Kidney (tissue), 14 donors: ENCODE data around the gene FBXW5. TPM values are rescaled to one million over a fixed set of nuclear protein-coding genes. Genes with fewer than 3 reads are reported as not detected.

Source experiments
- DNase-seq, 5 donors: peaks; one replicate each; pipeline ENCODE4 v3.0.0-alpha.2; 2013 to 2020
- FAIRE-seq: peaks from 2 replicates; lab custom pipeline; 2012; peaks lifted over from hg19 to GRCh38; lab: Jason Lieb, UNC
- H3K27ac ChIP-seq, 2 donors: one replicate each; pipeline ENCODE4 v1.7.0; 2013; ENCODE audit warnings: low read depth in 2 of 2, low read length in 2 of 2, inconsistent platforms in 1 of 2
- H3K27me3 ChIP-seq: one replicate; pipeline ENCODE4 v1.7.1; 2013; ENCODE audit warnings: low read length, inconsistent platforms; ENCODE audit not compliant: control insufficient read depth, insufficient read depth
- H3K36me3 ChIP-seq, 3 donors: one replicate each; pipeline versions ENCODE4 v1.7.0 to v1.7.1; 2013; ENCODE audit warnings: low read length in 3 of 3, control low read depth in 1 of 3, inconsistent platforms in 1 of 3; ENCODE audit not compliant: insufficient read depth in 3 of 3, control insufficient read depth in 2 of 3
- H3K4me1 ChIP-seq, 3 donors: one replicate each; pipeline versions ENCODE4 v1.7.0 to v1.7.1; 2013; ENCODE audit warnings: low read length in 3 of 3, inconsistent platforms in 1 of 3, low read depth in 1 of 3; ENCODE audit not compliant: control insufficient read depth in 2 of 3, insufficient read depth in 2 of 3
- H3K4me3 ChIP-seq, 3 donors: one replicate each; pipeline versions ENCODE4 v1.7.0 to v1.8.1; 2013; ENCODE audit warnings: low read length in 3 of 3, control low read depth in 1 of 3, inconsistent platforms in 1 of 3
- H3K9ac ChIP-seq, 3 donors: one replicate each; pipeline versions ENCODE4 v1.7.0 to v1.7.1; 2013; ENCODE audit warnings: low read length in 3 of 3, control low read depth in 1 of 3, inconsistent platforms in 1 of 3
- H3K9me3 ChIP-seq, 3 donors: one replicate each; pipeline versions ENCODE4 v1.7.0 to v1.7.1; 2013; ENCODE audit warnings: low read length in 3 of 3, control low read depth in 1 of 3, inconsistent platforms in 1 of 3; ENCODE audit not compliant: control insufficient read depth in 2 of 3, insufficient read depth in 1 of 3
- intact Hi-C: fragments of 100-400 bp; cut with DNase I; formaldehyde crosslinking; loops from one replicate; pipeline ENCODE4 v1.11.1; 2022
- polyA plus RNA-seq: library from polyadenylated mRNA; stranded (reverse); fragments of 350-450 nt; fragmentation: Illumina TruSeq; extraction: RNeasy Lipid Tissue Mini Kit (QIAGEN cat#74804); gene quantifications from one replicate; pipeline ENCODE4 v1.2.3, GENCODE V29; 2014; ENCODE audit warnings: low read depth, low replicate concordance; ENCODE audit not compliant: insufficient read depth
- total RNA-seq: library from RNA; stranded (reverse); fragmentation: NEBNext Ultra II Directional; extraction: Animal tissue kit (Norgen Biotek cat#: 25700); gene quantifications from one replicate; pipeline ENCODE4 v1.2.1, GENCODE V29; 2021
- TF ChIP-seq, protein P1 (sequence below): IDR thresholded peaks from 3 replicates; pipeline ENCODE4 v1.5.1; 2012; ENCODE audit warnings: mild to moderate bottlenecking, moderate library complexity, borderline replicate concordance; ENCODE audit not compliant: insufficient read depth; ENCODE audit errors: extremely low read depth
- donor health status: control.
- donor health status: control.
- donor health status: control.
- donor health status: control.
- donor health status: control.
- donor health status: DM: yes; HTN: yes; CAD: no.
- donor health status: Normal renal cell carcinoma (clear cell type).

Gene FBXW5
- total and polyA plus RNA-seq, 2 donors from 2014 or later = 92.5 to 97.2 TPM

DNA sequence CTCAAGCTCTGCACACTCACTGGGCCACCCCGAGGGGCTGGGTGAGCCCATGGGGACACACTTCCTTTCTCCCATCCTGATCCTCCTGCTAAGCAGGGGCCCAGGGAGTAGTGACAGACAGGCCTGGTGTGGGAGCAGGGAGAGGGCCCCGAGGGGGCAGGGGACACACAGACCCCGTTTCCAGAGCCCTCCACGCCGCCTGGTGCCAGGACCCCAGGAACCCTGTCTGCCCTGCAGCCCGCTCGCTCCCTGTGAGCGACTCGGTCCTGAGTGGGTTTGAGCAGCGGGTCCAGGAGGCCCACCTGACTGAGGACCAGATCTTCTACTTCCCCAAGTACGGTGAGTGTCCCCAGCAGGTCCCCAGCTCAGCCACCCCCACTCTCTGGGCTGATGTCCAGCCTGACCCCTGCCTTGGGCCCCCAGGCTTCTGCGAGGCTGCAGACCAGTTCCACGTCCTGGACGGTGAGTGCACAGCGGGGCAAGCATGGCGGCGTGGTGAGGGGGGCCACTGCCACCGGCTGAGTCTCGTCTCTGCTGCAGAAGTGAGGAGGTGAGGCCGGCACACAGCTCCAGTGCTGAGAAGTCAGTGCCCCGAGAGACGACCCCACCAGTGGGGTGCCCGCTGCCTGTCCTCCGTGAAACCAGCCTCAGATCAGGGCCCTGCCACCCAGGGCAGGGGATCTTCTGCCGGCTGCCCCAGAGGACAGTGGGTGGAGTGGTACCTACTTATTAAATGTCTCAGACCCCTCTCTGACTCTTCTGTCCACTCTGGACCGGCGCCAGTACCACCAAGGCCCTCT, 1.9 kb upstream of the FBXW5 start:
- Histone ChIP-seq H3K4me3 (no peak overlapping the region), H3K9me3 (no peaks in the 10 kb centered on the region), H3K27me3 (no peaks in the 10 kb centered on the region), H3K27ac (no peak overlapping the region), H3K36me3 (peaks cover 0 to 8% (median 3%) of the 10 kb centered on the region in 3 donors), H3K4me1 (peaks cover 0 to 23% (median 9%) of the 10 kb centered on the region in 3 donors), H3K9ac (no peak overlapping the region)
- peak in 2 of 5 donors; percentile 62 to 82 for DNase-seq
- TF ChIP-seq, protein P1, sequence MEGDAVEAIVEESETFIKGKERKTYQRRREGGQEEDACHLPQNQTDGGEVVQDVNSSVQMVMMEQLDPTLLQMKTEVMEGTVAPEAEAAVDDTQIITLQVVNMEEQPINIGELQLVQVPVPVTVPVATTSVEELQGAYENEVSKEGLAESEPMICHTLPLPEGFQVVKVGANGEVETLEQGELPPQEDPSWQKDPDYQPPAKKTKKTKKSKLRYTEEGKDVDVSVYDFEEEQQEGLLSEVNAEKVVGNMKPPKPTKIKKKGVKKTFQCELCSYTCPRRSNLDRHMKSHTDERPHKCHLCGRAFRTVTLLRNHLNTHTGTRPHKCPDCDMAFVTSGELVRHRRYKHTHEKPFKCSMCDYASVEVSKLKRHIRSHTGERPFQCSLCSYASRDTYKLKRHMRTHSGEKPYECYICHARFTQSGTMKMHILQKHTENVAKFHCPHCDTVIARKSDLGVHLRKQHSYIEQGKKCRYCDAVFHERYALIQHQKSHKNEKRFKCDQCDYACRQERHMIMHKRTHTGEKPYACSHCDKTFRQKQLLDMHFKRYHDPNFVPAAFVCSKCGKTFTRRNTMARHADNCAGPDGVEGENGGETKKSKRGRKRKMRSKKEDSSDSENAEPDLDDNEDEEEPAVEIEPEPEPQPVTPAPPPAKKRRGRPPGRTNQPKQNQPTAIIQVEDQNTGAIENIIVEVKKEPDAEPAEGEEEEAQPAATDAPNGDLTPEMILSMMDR = no peak
- no peak for FAIRE-seq
- intact Hi-C loops = loop anchor here (10.0 kb wide), 2 partner anchors 102 to 152 kb away; partner anchors contain the start of genes AJM1, CCDC183, PHPT1 and TMEM141

DNA sequence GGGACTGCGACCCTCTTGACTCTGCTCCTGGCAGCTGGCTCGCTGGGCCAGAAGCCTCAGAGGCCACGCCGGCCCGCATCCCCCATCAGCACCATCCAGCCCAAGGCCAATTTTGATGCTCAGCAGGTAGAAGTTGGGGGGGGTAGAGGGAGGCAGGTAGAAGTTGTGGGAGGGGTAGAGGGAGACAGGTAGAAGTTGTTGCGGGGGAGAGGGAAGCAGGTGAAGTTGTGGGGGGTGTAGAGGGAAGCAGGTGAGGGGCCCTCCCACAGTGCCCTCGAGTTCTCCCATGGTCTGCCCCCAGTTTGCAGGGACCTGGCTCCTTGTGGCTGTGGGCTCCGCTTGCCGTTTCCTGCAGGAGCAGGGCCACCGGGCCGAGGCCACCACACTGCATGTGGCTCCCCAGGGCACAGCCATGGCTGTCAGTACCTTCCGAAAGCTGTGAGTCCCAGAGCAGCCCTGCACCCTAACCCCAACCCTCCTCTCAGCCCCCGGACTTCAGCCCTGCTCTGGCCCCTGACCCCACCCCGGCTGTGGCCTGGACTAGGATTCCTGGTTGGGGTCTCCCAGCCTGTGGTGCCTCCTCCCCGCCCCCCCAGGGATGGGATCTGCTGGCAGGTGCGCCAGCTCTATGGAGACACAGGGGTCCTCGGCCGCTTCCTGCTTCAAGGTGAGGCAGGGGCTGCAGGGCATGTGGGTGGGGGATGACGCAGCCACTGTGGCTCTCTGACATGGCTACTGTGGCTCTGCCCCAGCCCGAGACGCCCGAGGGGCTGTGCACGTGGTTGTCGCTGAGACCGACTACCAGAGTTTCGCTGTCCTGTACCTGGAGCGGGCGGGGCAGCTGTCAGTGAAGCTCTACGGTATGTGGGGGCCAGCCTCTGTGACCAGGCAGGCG, 1.0 kb upstream of the FBXW5 start:
- Histone ChIP-seq H3K9ac (no peak overlapping the region), H3K27ac (no peak overlapping the region), H3K4me1 (peaks cover 0 to 22% (median 9%) of the 10 kb centered on the region in 3 donors), H3K9me3 (no peaks in the 10 kb centered on the region), H3K27me3 (no peaks in the 10 kb centered on the region), H3K4me3 (no peak overlapping the region), H3K36me3 (peaks cover 0 to 16% (median 4%) of the 10 kb centered on the region in 3 donors)
- FAIRE-seq = no peak
- TF ChIP-seq, protein P1 = no peak
- DNase-seq = peak in 2 of 5 donors; percentile 80 to 85
- intact Hi-C loops = loop anchor here (10.0 kb wide), 2 partner anchors 101 to 151 kb away; partner anchors contain the start of genes AJM1, CCDC183, PHPT1 and TMEM141

DNA sequence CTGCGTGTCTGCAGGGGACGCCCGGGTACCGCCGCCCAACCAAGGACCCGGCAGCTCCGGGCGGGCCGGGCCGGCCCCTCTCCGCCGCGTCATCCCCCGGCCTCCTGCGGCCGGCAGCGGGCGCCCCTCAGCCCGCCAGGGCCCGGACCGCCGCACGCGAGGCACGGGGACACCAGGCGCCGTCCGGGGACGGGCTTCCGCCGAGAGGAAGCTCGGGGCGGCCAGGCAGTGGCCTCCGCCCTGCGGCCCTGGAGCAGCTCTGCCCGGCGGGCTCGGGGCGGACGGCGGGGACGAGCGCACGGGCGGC, 373 bp downstream of the FBXW5 start:
- FAIRE-seq = no peak
- Histone ChIP-seq H3K36me3 (peaks cover 0 to 23% (median 7%) of the 10 kb centered on the region in 3 donors), H3K9me3 (no peaks in the 10 kb centered on the region), H3K4me3 (peak overlapping the region; percentile 30 to 84 (median 63)), H3K27ac (peak overlapping the region; percentile 68 to 83), H3K27me3 (no peaks in the 10 kb centered on the region), H3K9ac (peak overlapping the region in 1 of 3 donors; percentile 67), H3K4me1 (peaks cover 0 to 18% (median 9%) of the 10 kb centered on the region in 3 donors)
- peak in 1 of 5 donors; percentile 80 for DNase-seq
- TF ChIP-seq, protein P1 = no peak
- intact Hi-C loops = loop anchor here (10.0 kb wide), 2 partner anchors 99 to 149 kb away; partner anchors contain the start of genes AJM1, CCDC183, PHPT1 and TMEM141
